Measurements from ENCODE around the gene CDHR2.

The CDHR2 gene

DNA sequence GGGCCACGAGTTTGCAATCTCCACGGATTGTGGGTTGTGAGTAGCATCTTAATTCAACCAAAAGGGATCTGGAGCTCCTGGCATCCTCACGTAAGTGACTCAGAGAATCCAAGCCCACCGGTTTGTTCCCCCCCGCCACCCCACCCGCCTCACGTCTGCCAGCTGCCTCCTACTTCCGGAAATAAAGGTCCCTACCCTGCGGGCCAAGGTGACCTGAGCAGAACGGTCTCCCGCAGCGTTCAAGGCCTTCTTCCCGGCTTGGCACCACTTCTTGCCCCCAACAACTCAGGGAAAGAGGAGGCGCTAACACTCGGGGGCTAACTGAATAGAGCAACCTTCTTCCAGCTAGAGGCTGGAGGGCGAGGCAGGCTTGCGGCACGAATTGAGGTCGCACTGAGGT lies 69.6 kb downstream of the CDHR2 start:
- Histone ChIP-seq H3K36me3 (ENCODE audit: insufficient read depth) (no peaks in the 10 kb centered on the region), H3K27ac (no peak overlapping the region), H3K4me3 (IDR thresholded peaks at IDR 0.05; ENCODE audit: insufficient read depth, low read depth, low read length) (no peak overlapping the region), H3K4me2 (peak overlapping the region; percentile 45), H3K9ac (no peak overlapping the region), H3K79me2 (ENCODE audit: insufficient read depth, low read depth) (no peaks in the 10 kb centered on the region), H3K4me1 (ENCODE audit: low read depth, poor library complexity, severe bottlenecking) (peaks cover 4% of the 10 kb centered on the region), H4K20me1 (ENCODE audit: insufficient read depth) (no peaks in the 10 kb centered on the region), H3K27me3 (ENCODE audit: insufficient read depth, low read depth) (no peaks in the 10 kb centered on the region), H2AFZ (ENCODE audit: low read depth) (peak overlapping the region; percentile 57; the same call in 1 of the 2 replicates)
- TF ChIP-seq CTCF (conservative IDR thresholded peaks at IDR 0.05; ENCODE audit: low read depth, low read length): no peak

DNA sequence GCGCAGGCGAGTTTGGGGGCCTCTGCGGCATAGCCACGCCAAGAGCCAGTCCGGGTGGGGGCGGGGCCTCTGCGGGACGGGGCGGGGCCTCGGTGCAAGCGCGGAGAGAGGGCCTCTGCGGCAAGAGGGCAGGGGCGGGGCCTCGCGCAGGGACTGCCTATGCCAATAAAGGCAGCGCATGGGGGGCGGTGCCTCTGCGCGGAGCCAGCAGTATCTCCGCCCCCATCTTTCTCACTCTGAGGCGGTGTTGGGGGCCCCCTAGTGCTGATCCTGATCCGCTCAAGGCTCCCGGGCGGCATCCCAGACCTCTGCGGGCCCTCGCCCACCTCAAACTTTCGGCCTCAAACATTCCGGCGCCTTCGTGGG lies 70.0 kb downstream of the CDHR2 start:
- H3K27ac ChIP-seq: no peak overlapping the region
- H3K79me2 ChIP-seq (ENCODE audit: insufficient read depth, low read depth): no peaks in the 10 kb centered on the region
- no peak overlapping the region for H3K9ac ChIP-seq
- H2AFZ ChIP-seq (ENCODE audit: low read depth): peak overlapping the region; percentile 57; the same call in 1 of the 2 replicates
- H4K20me1 ChIP-seq (ENCODE audit: insufficient read depth): no peaks in the 10 kb centered on the region
- 0 out of 2 replicates have a peak, but pooled peaks have one; percentile 50 for TF ChIP-seq CTCF (conservative IDR thresholded peaks at IDR 0.05; ENCODE audit: low read depth, low read length)
- H3K4me1 ChIP-seq (ENCODE audit: low read depth, poor library complexity, severe bottlenecking): peaks cover 4% of the 10 kb centered on the region
- peak overlapping the region; percentile 45 for H3K4me2 ChIP-seq
- H3K27me3 ChIP-seq (ENCODE audit: insufficient read depth, low read depth): no peaks in the 10 kb centered on the region
- no peaks in the 10 kb centered on the region for H3K36me3 ChIP-seq (ENCODE audit: insufficient read depth)
- H3K4me3 ChIP-seq (IDR thresholded peaks at IDR 0.05; ENCODE audit: insufficient read depth, low read depth, low read length): no peak overlapping the region

DNA sequence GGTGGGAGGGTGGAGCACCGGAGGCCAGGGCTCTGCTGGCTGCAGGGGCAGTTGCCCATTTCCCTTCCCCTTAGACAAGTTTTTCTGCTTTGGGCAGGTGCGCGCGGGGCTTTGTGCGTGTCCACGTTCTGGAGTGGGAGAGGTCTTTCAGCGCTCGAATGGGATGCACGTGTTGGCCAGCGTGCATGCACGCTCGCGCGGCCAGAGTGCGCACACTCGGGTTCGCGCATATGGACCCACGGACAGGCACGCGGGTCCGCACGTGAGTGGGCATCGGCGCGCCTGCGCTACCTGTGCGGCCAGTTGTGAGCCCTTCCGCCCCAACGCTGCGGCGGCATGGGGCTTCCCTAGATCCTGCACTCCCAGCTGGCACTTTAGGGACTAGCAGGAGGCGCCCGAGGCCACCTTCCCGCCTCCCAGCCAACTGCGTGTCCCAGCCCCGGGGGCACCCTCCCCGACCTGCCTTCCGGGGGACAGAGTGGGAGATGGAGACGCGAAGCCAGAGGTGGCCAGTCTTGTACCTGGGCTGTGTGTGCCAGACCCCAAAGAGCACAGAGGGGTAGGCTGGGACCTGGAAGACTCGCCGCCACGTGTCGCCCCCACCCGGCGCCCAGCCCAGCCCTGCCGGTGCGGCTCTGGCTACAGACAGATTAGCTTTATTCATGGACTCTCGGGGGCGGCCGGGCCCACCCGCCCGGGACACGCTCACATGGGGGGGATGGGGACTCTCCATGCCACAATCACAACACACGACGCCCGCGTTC lies 70.6 kb downstream of the CDHR2 start:
- no peaks in the 10 kb centered on the region for H3K36me3 ChIP-seq (ENCODE audit: insufficient read depth)
- H3K4me2 ChIP-seq: no peak overlapping the region
- H4K20me1 ChIP-seq (ENCODE audit: insufficient read depth): no peaks in the 10 kb centered on the region
- no peak overlapping the region for H3K27ac ChIP-seq
- peaks cover 4% of the 10 kb centered on the region for H3K4me1 ChIP-seq (ENCODE audit: low read depth, poor library complexity, severe bottlenecking)
- TF ChIP-seq CTCF (conservative IDR thresholded peaks at IDR 0.05; ENCODE audit: low read depth, low read length): no peak; the same call in 1 of the 2 replicates
- H3K4me3 ChIP-seq (IDR thresholded peaks at IDR 0.05; ENCODE audit: insufficient read depth, low read depth, low read length): no peak overlapping the region
- no peaks in the 10 kb centered on the region for H3K79me2 ChIP-seq (ENCODE audit: insufficient read depth, low read depth)
- H2AFZ ChIP-seq (ENCODE audit: low read depth): no peak overlapping the region; the same call in 1 of the 2 replicates
- H3K9ac ChIP-seq: no peak overlapping the region
- H3K27me3 ChIP-seq (ENCODE audit: insufficient read depth, low read depth): no peaks in the 10 kb centered on the region

GRCh38 chr5:176620333-176620981 lies 71.3 kb downstream of the CDHR2 start:
- no peak overlapping the region for H3K4me2 ChIP-seq
- no peak overlapping the region for H3K4me3 ChIP-seq (IDR thresholded peaks at IDR 0.05; ENCODE audit: insufficient read depth, low read depth, low read length)
- H3K4me1 ChIP-seq (ENCODE audit: low read depth, poor library complexity, severe bottlenecking): peaks cover 4% of the 10 kb centered on the region
- no peak overlapping the region for H2AFZ ChIP-seq (ENCODE audit: low read depth)
- no peaks in the 10 kb centered on the region for H3K36me3 ChIP-seq (ENCODE audit: insufficient read depth)
- TF ChIP-seq CTCF (conservative IDR thresholded peaks at IDR 0.05; ENCODE audit: low read depth, low read length): no peak
- no peaks in the 10 kb centered on the region for H4K20me1 ChIP-seq (ENCODE audit: insufficient read depth)
- no peaks in the 10 kb centered on the region for H3K27me3 ChIP-seq (ENCODE audit: insufficient read depth, low read depth)
- H3K27ac ChIP-seq: no peak overlapping the region
- H3K79me2 ChIP-seq (ENCODE audit: insufficient read depth, low read depth): no peaks in the 10 kb centered on the region
- no peak overlapping the region for H3K9ac ChIP-seq

Measured in KMS-11 (cell line).